IPS-11a (cell line): ENCODE results near the gene TTC33.
A peak's percentile ranks its signal among the peaks of the same experiment; 100 is the strongest.
"Not testable (repeated sequence)": the region's sequence is repeated elsewhere in the genome, so short reads cannot be mapped to it uniquely, and the experiment has no call there.

Experiments used
- H3K4me3 ChIP-seq: one replicate; pipeline ENCODE4 v1.5.1; 2013; ENCODE audit warnings: low read depth, low read length, control low read depth

Gene TTC33, protein sequence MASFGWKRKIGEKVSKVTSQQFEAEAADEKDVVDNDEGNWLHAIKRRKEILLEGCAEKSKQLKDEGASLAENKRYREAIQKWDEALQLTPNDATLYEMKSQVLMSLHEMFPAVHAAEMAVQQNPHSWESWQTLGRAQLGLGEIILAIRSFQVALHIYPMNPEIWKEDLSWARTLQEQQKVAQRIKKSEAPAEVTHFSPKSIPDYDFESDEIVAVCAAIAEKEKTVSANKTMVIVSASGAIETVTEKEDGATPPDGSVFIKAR

DNA sequence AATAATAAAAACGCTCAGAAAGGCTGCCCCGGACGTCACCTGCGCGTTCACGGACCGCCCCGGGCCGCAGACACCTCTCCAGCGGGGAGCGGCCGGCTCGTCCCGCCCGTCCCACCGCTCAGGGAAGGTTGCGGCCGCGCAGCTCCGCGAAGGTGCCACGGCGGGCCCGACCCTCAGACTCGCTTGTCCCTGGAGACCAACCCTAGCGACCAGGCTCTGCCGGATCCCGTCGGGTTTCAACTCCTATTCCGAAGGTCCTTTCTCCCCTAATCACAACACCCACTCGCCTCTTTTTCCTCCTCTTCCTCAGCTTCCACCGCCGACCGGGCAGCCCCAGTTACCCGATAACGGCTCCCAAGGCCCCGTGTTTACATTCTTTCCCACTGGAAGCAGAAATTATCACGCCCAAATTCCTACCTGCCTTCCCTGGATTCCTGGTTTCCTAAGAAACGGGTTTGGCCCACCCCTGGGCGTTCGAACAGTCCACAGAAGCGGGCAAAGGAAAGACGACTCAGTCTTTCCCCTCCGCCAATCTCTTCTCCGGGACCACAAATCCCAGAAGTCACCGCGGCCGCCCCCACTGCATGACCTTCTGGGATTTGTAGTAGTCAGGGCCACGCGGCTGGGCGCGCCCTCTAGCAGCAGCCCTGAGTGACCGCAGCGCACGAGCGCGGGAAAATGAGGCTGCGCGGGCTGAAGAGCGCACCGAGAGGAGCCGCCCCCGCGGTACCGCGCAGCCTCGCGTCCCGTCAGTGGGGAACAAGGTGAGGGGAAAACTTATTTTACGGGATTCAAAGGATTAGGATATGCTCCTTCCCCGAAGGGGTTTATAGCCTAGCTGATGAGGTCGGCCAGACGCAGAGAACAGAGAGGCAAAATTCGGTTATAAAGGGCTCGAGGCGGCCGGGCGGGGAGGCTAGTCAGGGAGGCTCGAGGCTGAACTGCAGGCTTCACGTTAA is at the start of gene TTC33:
Gene TTC33, minus strand, starts transcription at position 555 of the 959 bp plus-strand sequence. CDS start 8,943 bp downstream, outside the sequence.
- H3K4me3 ChIP-seq: peak within 1 kb of the TSS; percentile 82

- H3K4me3 ChIP-seq: no peak overlapping the region
These were observed 46.2 kb upstream of the TTC33 start for GRCh38 chr5:40801771-40802562.

DNA sequence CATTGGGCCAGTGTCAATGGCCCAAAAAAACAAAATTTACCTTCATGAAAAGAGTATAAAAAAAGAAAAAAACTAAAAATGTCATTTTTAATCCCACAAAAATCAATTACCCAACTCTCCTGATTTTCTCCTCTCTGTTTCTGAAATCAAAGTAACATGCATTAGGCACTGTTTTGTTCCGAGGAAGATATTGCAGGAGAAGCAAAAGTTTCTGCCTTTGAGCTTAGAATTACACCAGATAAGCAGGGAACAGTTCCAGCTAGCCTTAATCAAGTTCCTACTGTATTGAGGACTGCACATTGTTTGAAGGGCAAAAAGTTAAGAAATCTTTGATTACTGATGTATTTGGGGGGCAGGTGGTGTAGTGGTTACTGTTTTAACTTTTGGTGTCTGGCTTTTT is 43.5 kb upstream of the TTC33 start:
- no peak overlapping the region for H3K4me3 ChIP-seq

DNA sequence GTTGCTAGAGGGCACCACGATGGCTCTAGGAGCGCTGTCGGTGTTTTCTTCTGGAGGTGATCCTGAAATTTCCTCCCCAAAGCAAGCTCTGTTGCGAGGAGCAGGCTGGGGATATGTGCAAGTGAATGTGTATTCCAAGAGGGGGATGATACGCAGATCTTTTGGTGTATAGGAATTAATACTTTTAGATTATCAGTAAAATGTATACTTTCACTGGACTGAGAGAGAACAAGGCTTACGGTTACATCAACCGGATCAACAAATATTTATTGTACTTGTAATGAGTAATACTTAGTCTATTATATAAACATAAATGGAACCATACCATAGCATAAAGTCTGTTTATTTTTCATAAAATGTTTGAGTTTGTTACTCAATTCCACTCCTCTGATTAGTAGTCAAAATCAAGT is 43.0 kb upstream of the TTC33 start:
- peak overlapping the region; percentile 77 for H3K4me3 ChIP-seq

DNA sequence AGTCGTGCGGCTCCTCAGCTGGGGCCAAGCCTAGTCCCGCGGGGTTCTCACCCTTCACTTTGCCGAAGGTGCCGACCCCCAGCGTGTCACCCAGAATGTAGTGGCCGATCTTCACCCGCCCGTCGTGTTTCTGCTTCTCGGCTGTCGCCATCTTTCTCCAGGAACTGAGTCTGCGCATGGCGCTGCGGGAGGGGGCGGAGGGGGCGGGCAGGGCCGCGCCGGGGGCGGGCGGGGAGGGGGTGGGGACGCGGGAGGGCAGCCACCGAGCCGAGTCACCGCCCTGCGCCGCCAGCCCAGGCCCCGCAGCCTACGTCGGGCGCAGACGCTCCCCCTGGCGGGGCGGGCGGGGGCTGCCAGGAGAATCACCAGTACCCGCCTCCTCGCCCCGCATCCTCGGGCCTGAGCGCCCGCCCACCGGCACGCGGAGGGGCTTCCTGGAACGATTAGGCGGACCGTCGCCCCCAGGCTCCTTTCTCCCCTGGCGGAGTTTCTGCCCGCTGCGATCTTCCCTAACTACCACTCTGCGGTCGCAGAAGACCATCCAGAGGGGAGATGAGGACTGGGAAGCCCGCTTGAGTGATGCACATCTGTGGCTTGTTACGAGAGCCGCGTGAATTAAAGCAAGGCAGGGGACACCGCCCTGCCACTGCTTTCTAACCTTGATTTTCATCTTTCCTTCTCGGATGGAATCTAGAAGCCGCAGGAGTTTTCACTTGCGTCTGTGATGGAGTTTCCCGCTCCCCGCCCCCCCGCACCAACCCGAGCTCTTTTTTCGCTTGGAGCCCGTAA is 42.4 kb upstream of the TTC33 start, which contains the start of gene PRKAA1:
Gene PRKAA1, minus strand, starts transcription at position 363 of the 789 bp plus-strand sequence. Its CDS starts 185 bp downstream, at position 178.
- peak within 1 kb of the TSS; percentile 77 for H3K4me3 ChIP-seq

DNA sequence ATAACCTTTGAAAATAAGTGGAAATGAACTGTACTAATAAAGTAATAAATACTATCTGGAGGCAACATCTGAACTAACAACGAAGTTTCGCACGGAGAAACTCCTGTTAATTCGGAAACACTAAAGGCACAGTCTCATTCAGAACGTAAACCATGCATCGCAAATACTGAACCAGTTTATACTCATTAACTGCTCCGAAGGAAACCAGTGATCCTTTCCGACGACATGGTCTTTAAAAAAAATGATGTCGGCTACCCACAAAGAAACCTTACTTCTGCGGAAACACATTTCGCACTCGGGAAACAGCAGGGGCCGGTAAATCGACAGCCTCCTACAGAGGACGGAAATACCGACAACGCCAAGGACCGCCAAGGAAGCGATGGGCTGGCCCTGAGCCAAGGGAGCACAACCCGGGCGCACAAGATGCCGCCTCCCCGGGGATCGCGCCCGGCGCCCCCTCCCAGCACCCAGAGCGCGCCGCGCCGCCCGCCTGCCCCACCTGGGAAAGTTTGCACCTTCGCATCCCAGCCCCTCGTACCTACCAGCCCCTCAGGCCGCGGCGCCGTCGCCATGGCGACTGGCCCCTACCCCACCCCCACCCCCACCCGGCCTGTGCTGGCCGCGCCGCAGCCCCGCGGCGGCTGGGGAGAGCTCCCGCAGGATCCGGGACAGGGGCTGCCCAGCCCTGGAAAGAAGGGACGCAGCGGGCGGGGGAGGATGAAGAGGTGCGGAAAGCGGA is 41.7 kb upstream of the TTC33 start:
- peak overlapping the region; percentile 74 for H3K4me3 ChIP-seq

- H3K4me3 ChIP-seq: peak overlapping the region; percentile 74
These were observed 40.7 kb upstream of the TTC33 start for GRCh38 chr5:40796487-40796889.

DNA sequence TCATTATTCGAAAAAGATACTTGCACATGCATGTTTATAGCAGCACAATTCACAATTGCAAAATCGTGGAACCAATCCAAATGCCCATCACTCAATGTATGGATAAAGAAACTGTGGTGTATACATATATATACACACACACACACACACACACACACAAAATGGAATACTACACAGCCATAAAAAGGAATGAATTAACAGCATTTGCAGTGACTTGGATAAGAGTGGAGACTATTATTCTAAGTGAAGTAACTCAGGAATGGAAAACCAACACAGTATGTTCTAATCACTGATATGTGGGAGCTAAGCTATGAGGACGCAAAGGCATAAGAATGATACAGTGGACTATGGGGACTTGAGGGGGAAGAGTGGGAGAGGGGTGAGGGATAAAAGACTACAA is 39.1 kb upstream of the TTC33 start:
- not testable (repeated sequence) for H3K4me3 ChIP-seq

GRCh38 chr5:40794340-40794739 is 38.6 kb upstream of the TTC33 start:
- H3K4me3 ChIP-seq: not testable (repeated sequence)

- H3K4me3 ChIP-seq: not testable (repeated sequence)
These were observed 36.9 kb upstream of the TTC33 start for GRCh38 chr5:40792691-40793090.

GRCh38 chr5:40791715-40792139 is 36.0 kb upstream of the TTC33 start:
- no peak overlapping the region for H3K4me3 ChIP-seq

DNA sequence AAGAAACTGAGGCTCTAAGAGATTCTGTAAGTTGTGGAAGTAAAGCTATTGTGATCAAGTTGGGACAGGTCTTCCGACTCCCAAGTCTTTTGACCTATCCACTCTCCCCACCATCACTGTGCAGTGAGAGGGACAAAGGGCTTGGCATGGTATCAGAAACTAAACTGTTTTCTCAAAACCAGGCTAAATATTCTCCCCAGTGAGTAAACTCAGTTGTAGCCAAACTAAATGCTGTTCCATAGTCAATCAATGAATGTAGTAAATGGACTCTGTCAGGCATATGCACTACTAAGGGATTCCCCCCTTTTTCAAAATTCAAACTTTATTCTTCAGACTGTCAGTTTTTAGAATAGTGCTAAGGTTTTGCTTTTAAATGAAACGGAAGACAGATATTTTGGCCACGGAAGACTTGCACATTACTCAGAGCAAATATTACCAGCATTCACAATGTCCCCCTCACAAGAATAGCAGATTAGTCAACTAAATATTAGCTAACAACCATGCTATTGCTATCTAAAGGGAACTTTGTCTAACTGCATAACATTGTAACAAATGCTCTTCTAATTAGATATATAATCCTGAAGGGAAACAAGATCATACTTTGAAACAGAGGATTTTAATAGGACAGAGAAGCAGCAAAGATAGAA is 35.3 kb upstream of the TTC33 start:
- H3K4me3 ChIP-seq: no peak overlapping the region

- not testable (repeated sequence) for H3K4me3 ChIP-seq
These were observed 33.2 kb upstream of the TTC33 start for GRCh38 chr5:40788941-40789340.

GRCh38 chr5:40787986-40788385 is 32.2 kb upstream of the TTC33 start:
- no peak overlapping the region for H3K4me3 ChIP-seq

GRCh38 chr5:40786664-40787063 is 30.9 kb upstream of the TTC33 start:
- not testable (repeated sequence) for H3K4me3 ChIP-seq

- no peak overlapping the region for H3K4me3 ChIP-seq
These were observed 29.2 kb upstream of the TTC33 start for GRCh38 chr5:40784916-40785315.

GRCh38 chr5:40784027-40784653 is 28.4 kb upstream of the TTC33 start:
- no peak overlapping the region for H3K4me3 ChIP-seq

DNA sequence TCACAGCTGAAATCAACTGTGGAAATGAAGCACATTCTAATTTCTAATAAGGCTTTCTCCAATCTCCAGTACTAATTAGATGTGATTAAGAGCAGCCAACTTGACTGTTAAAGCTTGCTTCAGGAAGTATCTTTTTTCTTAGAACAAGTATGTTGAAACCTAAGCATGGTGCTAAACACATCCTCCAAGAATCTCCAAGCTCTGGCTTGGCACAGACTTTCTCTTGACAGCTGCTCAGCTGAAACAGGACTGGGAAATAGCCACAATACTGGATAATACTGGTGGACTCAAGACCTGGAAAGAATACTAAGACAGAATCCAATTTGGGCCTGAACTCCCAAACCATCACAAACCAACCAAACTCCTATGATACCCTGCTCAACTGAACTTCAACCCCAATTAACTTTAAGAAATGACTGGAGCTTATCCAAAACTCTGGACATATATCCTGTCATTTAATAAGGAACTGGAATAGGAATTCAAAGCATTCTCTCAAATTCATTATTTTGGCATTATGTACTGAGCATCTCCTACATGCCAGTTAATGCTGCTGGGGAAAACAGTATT is 26.2 kb upstream of the TTC33 start:
- H3K4me3 ChIP-seq: no peak overlapping the region
